HepG2 (cell line): ENCODE results near the gene ATOSB. TPM values are rescaled to one million over a fixed set of nuclear protein-coding genes. Genes with fewer than 3 reads are reported as not detected.
A peak's percentile ranks its signal among the peaks of the same experiment; 100 is the strongest.

Experiments used
- ARNT ChIP-seq: fragments of 450-650 bp; IDR thresholded peaks from 2 replicates; pipeline ENCODE4 v1.6.1; 2017
- ARNTL ChIP-seq: sonication (generic); formaldehyde crosslinking; IDR thresholded peaks from 2 replicates; pipeline ENCODE4 v1.4.0; 2020; ENCODE audit warnings: mild to moderate bottlenecking, missing genetic modification reagents
- ATF1 ChIP-seq: IDR thresholded peaks from 2 replicates; pipeline ENCODE4 v1.6.1; 2016; ENCODE audit warnings: mild to moderate bottlenecking, control low read depth
- FLYWCH1 ChIP-seq: sonication (generic); formaldehyde crosslinking; IDR thresholded peaks from 2 replicates; pipeline ENCODE4 v1.8.1; 2023; ENCODE audit warnings: mild to moderate bottlenecking, missing genetic modification reagents
- HDAC1 ChIP-seq: sonication (generic); formaldehyde crosslinking; IDR thresholded peaks from 2 replicates; pipeline ENCODE4 v1.5.1; 2020; ENCODE audit warnings: mild to moderate bottlenecking, missing genetic modification reagents
- HNRNPL ChIP-seq: fragments of 200-400 bp; formaldehyde crosslinking; IDR thresholded peaks from 2 replicates; pipeline ENCODE4 v1.6.1; 2017; ENCODE audit warnings: mild to moderate bottlenecking, low read depth, low read length
- HOXA9 ChIP-seq: sonication (generic); formaldehyde crosslinking; IDR thresholded peaks from 2 replicates; pipeline ENCODE4 v1.8.1; 2022; ENCODE audit warnings: missing genetic modification reagents, mild to moderate bottlenecking, moderate library complexity, borderline replicate concordance
- MAFF ChIP-seq: IDR thresholded peaks from 2 replicates; pipeline ENCODE4 v1.6.1; 2011; ENCODE audit warnings: low read depth, low read length, improper control_type of control experiment
- PAX8 ChIP-seq: sonication (generic); formaldehyde crosslinking; IDR thresholded peaks from 2 replicates; pipeline ENCODE4 v1.8.0; 2022; ENCODE audit warnings: mild to moderate bottlenecking, missing genetic modification reagents, borderline replicate concordance
- PHF5A ChIP-seq: IDR thresholded peaks from one replicate; pipeline ENCODE4 v1.6.1; 2018; ENCODE audit warnings: low read depth, missing genetic modification reagents; ENCODE audit not compliant: unreplicated experiment
- RXRA ChIP-seq: sonication (generic); formaldehyde crosslinking; IDR thresholded peaks from 2 replicates; pipeline ENCODE4 v1.5.1; 2020; ENCODE audit warnings: missing genetic modification reagents
- SIX1 ChIP-seq: sonication (generic); formaldehyde crosslinking; IDR thresholded peaks from 2 replicates; pipeline ENCODE4 v1.4.0; 2020; ENCODE audit warnings: missing genetic modification reagents, borderline replicate concordance
- SRSF9 ChIP-seq: fragments of 200-400 bp; formaldehyde crosslinking; IDR thresholded peaks from 2 replicates; pipeline ENCODE4 v1.6.1; 2018; ENCODE audit warnings: borderline replicate concordance, mild to moderate bottlenecking, low read depth, low read length; ENCODE audit not compliant: insufficient read depth, poor library complexity, severe bottlenecking
- ZBTB20 ChIP-seq: sonication (generic); formaldehyde crosslinking; IDR thresholded peaks from 2 replicates; pipeline ENCODE4 v1.8.1; 2023; ENCODE audit warnings: missing genetic modification reagents, low read depth, mild to moderate bottlenecking, borderline replicate concordance
- ZNF350 ChIP-seq: sonication (generic); formaldehyde crosslinking; IDR thresholded peaks from 2 replicates; pipeline ENCODE4 v1.4.0; 2020; ENCODE audit warnings: mild to moderate bottlenecking, low read depth, missing genetic modification reagents, borderline replicate concordance
- ZNF674 ChIP-seq: sonication (generic); formaldehyde crosslinking; IDR thresholded peaks from 2 replicates; pipeline ENCODE4 v1.5.0; 2020; ENCODE audit warnings: low read depth, mild to moderate bottlenecking, missing genetic modification reagents
- ZNF788 ChIP-seq: sonication (generic); formaldehyde crosslinking; IDR thresholded peaks from 2 replicates; pipeline ENCODE4 v1.5.0; 2020; ENCODE audit warnings: mild to moderate bottlenecking, missing genetic modification reagents, borderline replicate concordance
- ZSCAN20 ChIP-seq: sonication (generic); formaldehyde crosslinking; IDR thresholded peaks from 2 replicates; pipeline ENCODE4 v1.4.0; 2020; ENCODE audit warnings: missing genetic modification reagents, mild to moderate bottlenecking, borderline replicate concordance
- polyA plus RNA-seq, 8 experiments: library from polyadenylated mRNA; depleted of rRNA in 3 of 8; stranded (reverse) in 7 of 8; unstranded in 1 of 8; fragments of >200 nt; fragmentation: Illumina TruSeq in 4 of 8; extraction: Trizol in 4 of 8; gene quantifications; 2 replicates each; pipeline versions ENCODE4 v1.2.1 to v1.2.3, GENCODE V29; 2011 to 2016; ENCODE audit warnings: low read depth in 4 of 8, missing spikeins in 1 of 8, mixed read lengths in 1 of 8; ENCODE audit not compliant: insufficient read depth in 1 of 8
- total RNA-seq, 5 experiments: library from RNA; depleted of rRNA; stranded (reverse); fragments of >200 nt; fragmentation: Illumina TruSeq; extraction: Trizol; gene quantifications; 2 replicates each; pipeline ENCODE4 v1.2.3, GENCODE V29; 2016; ENCODE audit warnings: low read depth in 1 of 5
- TF ChIP-seq, protein P1 (sequence below): sonication (generic); formaldehyde crosslinking; IDR thresholded peaks from 2 replicates; pipeline ENCODE4 v1.9.0; 2021; ENCODE audit warnings: missing genetic modification reagents, mild to moderate bottlenecking, borderline replicate concordance
- TF ChIP-seq, protein P2 (sequence below): sonication (generic); formaldehyde crosslinking; IDR thresholded peaks from 2 replicates; pipeline ENCODE4 v1.5.1; 2020; ENCODE audit warnings: missing genetic modification reagents, mild to moderate bottlenecking, borderline replicate concordance
- TF ChIP-seq, protein P3 (sequence below): sonication (generic); formaldehyde crosslinking; IDR thresholded peaks from 2 replicates; pipeline ENCODE4 v1.5.1; 2020; ENCODE audit warnings: mild to moderate bottlenecking, missing genetic modification reagents, moderate library complexity
- TF ChIP-seq, protein P4 (sequence below): sonication (generic); formaldehyde crosslinking; IDR thresholded peaks from 2 replicates; pipeline ENCODE4 v1.4.0; 2020; ENCODE audit warnings: mild to moderate bottlenecking, missing genetic modification reagents

The ATOSB gene
- total and polyA plus RNA-seq, 2 of the 13 experiments (the other 11 are each of a cell fraction or from before 2014, with no cell fraction given): 1.9 to 6.4 TPM

DNA sequence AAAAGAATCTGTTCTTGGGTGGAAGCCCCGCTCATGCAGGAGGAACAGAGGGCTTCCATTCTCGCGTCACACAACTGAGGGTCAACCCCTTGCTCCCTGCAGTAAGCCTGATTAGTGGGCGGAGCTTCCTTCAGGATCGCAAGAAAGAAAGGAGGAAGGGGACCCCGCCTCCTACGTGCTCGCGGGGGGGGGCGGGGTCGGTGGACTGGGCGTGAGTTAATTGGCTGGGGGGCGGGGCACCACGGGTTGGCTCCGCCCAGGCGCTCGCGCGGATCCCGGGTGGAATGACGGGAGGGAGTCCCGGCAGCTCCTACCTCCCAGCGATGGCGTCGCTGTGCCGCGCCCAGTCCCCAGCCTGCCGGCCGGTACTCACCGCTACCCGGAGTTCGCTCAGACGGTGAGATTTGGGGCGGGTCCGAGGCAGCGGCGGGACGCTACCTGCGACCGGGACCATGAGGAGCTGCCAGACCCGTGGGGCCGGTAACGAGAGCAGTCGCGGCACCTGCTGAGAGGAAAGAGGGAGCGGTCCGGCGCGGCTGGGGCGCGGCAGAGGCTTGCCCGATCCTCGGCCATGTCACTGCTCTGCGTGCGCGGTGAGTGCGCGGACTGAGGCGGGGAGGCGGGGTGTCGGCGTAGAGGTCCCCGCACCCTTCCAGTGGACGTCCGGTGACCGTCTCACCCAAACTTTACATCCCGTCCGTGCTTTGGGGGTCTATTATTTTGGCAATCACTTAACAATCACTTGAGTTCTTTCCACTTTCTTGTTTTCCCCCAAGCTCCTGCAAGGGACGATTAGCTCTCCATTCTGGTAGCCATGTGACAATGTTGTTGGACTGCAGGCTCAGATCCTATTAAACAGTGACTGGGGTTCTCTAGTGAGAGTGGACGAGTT, 46.3 kb upstream of the ATOSB start, which contains the start of gene UNC13B (continued):
- TF ChIP-seq, protein P1, sequence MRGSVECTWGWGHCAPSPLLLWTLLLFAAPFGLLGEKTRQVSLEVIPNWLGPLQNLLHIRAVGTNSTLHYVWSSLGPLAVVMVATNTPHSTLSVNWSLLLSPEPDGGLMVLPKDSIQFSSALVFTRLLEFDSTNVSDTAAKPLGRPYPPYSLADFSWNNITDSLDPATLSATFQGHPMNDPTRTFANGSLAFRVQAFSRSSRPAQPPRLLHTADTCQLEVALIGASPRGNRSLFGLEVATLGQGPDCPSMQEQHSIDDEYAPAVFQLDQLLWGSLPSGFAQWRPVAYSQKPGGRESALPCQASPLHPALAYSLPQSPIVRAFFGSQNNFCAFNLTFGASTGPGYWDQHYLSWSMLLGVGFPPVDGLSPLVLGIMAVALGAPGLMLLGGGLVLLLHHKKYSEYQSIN (CRISPR knock-in tag): no peak
- TF ChIP-seq, protein P2, sequence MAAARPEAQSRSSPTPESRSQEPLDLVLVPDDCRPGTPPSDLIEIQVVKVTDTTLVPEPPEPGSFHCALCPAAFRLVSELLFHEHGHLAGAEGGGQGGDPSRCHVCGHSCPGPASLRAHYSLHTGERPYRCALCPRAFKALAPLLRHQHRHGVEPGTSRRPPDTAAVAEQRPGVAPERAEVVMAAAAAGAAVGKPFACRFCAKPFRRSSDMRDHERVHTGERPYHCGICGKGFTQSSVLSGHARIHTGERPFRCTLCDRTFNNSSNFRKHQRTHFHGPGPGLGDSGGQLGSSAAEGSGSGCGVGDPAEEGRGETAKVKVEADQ (CRISPR knock-in tag): 0 out of 2 replicates have a peak, but pooled peaks have one; percentile 60
- TF ChIP-seq HOXA9 (CRISPR knock-in tag) (0 out of 2 replicates have a peak, but pooled peaks have one; percentile 52), PAX8 (CRISPR knock-in tag) (no peak), ARNT (no peak), ZNF350 (CRISPR knock-in tag) (peak; percentile 98), MAFF (no peak), ATF1 (CRISPR knock-in tag) (peak; percentile 43; the same call in 1 of the 2 replicates), RXRA (CRISPR knock-in tag) (peak; percentile 73; the same call in 1 of the 2 replicates), ZNF788 (CRISPR knock-in tag) (no peak), ARNTL (CRISPR knock-in tag) (peak; percentile 61; the same call in 1 of the 2 replicates), SIX1 (CRISPR knock-in tag) (no peak), ZNF674 (CRISPR knock-in tag) (0 out of 2 replicates have a peak, but pooled peaks have one; percentile 43), ZBTB20 (CRISPR knock-in tag) (no peak), SRSF9 (no peak), ZSCAN20 (0 out of 2 replicates have a peak, but pooled peaks have one; percentile 46), FLYWCH1 (CRISPR knock-in tag) (no peak; the same call in 1 of the 2 replicates), HNRNPL (no peak), HDAC1 (CRISPR knock-in tag) (peak; percentile 97), PHF5A (CRISPR knock-in tag) (no peak)
- TF ChIP-seq, protein P3, sequence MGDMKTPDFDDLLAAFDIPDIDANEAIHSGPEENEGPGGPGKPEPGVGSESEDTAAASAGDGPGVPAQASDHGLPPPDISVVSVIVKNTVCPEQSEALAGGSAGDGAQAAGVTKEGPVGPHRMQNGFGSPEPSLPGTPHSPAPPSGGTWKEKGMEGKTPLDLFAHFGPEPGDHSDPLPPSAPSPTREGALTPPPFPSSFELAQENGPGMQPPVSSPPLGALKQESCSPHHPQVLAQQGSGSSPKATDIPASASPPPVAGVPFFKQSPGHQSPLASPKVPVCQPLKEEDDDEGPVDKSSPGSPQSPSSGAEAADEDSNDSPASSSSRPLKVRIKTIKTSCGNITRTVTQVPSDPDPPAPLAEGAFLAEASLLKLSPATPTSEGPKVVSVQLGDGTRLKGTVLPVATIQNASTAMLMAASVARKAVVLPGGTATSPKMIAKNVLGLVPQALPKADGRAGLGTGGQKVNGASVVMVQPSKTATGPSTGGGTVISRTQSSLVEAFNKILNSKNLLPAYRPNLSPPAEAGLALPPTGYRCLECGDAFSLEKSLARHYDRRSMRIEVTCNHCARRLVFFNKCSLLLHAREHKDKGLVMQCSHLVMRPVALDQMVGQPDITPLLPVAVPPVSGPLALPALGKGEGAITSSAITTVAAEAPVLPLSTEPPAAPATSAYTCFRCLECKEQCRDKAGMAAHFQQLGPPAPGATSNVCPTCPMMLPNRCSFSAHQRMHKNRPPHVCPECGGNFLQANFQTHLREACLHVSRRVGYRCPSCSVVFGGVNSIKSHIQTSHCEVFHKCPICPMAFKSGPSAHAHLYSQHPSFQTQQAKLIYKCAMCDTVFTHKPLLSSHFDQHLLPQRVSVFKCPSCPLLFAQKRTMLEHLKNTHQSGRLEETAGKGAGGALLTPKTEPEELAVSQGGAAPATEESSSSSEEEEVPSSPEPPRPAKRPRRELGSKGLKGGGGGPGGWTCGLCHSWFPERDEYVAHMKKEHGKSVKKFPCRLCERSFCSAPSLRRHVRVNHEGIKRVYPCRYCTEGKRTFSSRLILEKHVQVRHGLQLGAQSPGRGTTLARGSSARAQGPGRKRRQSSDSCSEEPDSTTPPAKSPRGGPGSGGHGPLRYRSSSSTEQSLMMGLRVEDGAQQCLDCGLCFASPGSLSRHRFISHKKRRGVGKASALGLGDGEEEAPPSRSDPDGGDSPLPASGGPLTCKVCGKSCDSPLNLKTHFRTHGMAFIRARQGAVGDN (CRISPR knock-in tag): peak; percentile 92
- TF ChIP-seq, protein P4, sequence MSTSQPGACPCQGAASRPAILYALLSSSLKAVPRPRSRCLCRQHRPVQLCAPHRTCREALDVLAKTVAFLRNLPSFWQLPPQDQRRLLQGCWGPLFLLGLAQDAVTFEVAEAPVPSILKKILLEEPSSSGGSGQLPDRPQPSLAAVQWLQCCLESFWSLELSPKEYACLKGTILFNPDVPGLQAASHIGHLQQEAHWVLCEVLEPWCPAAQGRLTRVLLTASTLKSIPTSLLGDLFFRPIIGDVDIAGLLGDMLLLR: peak; percentile 69; the same call in 1 of the 2 replicates
